Neural cell (in vitro differentiated cells): Measurements from ENCODE around the gene COL5A1.

Experiments
- CTCF ChIP-seq: fragments of 450-650 bp; IDR thresholded peaks from 2 replicates; pipeline ENCODE4 v1.5.1; 2014; ENCODE audit warnings: antibody characterized with exemption, mild to moderate bottlenecking, moderate library complexity; ENCODE audit not compliant: poor library complexity, severe bottlenecking
- EP300 ChIP-seq: fragments of 450-650 bp; conservative IDR thresholded peaks from 2 replicates; pipeline ENCODE4 v1.6.1; 2014; ENCODE audit warnings: antibody characterized with exemption, mild to moderate bottlenecking, moderate library complexity; ENCODE audit not compliant: poor library complexity, severe bottlenecking
- EZH2 ChIP-seq: fragments of 200-600, 300-800 bp; shearing (Covaris generic), sonication (generic); IDR thresholded peaks from 2 replicates; pipeline ENCODE4 v1.6.1; 2014; ENCODE audit warnings: antibody characterized with exemption, low read length, borderline replicate concordance, mild to moderate bottlenecking; ENCODE audit not compliant: insufficient read depth, poor library complexity, severe bottlenecking
- POLR2AphosphoS5 ChIP-seq: IDR thresholded peaks from 2 replicates; pipeline ENCODE4 v1.6.1; 2012
- RAD21 ChIP-seq: fragments of 450-650 bp; conservative IDR thresholded peaks from 2 replicates; pipeline ENCODE4 v1.6.1; 2014; ENCODE audit warnings: antibody characterized with exemption, mild to moderate bottlenecking, moderate library complexity
- REST ChIP-seq: IDR thresholded peaks from 2 replicates; pipeline ENCODE4 v1.6.1; 2012; ENCODE audit warnings: borderline replicate concordance
- SMC3 ChIP-seq: fragments of 450-650 bp; conservative IDR thresholded peaks from 2 replicates; pipeline ENCODE4 v1.6.1; 2014; ENCODE audit warnings: antibody characterized with exemption, mild to moderate bottlenecking, moderate library complexity; ENCODE audit not compliant: poor library complexity
- TAF1 ChIP-seq: IDR thresholded peaks from 2 replicates; pipeline ENCODE4 v1.6.1; 2012; ENCODE audit warnings: low read depth

- no peak for TF ChIP-seq CTCF
- no peak for TF ChIP-seq EP300
- TF ChIP-seq REST, result no peak
- TF ChIP-seq SMC3, result no peak
- TF ChIP-seq EZH2, result no peak
- no peak for TF ChIP-seq POLR2AphosphoS5
- no peak for TF ChIP-seq RAD21
- no peak for TF ChIP-seq TAF1
Observed at GRCh38 chr9:134883040-134883782, 241.6 kb downstream of the COL5A1 start.
